Head of caudate nucleus (tissue), 42 donors: ENCODE results near the gene RPS6KA2.

Experiments
- DNase-seq, 42 donors: peaks; one replicate each; pipeline versions ENCODE4 v3.0.0 to v3.0.0-alpha.2; 2020 to 2021; ENCODE audit warnings: mixed read lengths in 7 of 42
- intact Hi-C: fragments of 100-400 bp; cut with DNase I; formaldehyde crosslinking; loops from one replicate; pipeline ENCODE4 v1.15.0; 2022

Gene RPS6KA2

DNA sequence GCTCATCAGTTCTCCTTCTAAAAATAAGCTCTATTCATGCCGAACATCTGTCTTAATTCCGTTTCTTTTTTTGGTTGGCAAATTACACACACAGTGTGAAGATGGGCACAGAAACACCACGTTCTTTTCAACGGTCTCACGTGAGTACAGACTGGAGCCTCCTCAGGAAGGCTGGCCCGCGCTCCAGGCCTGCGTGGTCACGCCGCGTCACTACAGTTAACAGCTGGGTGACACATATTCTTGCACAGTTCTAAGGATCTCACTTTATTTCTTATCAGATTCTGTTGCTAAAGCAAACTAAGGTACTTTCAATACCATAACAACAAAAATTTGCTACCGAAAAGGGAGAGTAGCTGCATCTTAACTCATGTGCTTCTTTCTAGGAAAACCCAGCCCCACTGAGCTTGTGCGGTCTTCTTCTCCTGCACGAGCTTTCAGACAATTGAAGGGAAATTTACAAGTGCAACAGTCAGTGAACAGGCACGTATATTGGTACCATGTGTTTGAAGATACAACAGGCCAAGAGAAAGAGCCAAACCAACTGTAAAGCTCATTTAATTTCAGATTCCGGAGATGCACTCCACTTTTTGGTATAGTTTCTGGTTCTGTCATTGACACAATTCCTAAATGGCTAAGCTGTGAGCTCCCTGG lies 188.7 kb downstream of the RPS6KA2 start:
- intact Hi-C loops: no loop called here
- no peak for DNase-seq

- DNase-seq: no peak
- intact Hi-C loops: no loop called here
These were observed 189.4 kb downstream of the RPS6KA2 start for GRCh38 chr6:166437661-166438060.

GRCh38 chr6:166436195-166437139 lies 190.6 kb downstream of the RPS6KA2 start:
- DNase-seq: peak in 1 of 42 donors; percentile 4
- intact Hi-C loops: no loop called here

- no peak for DNase-seq
- intact Hi-C loops: no loop called here
These were observed 191.5 kb downstream of the RPS6KA2 start for GRCh38 chr6:166435574-166435973.

- intact Hi-C loops: no loop called here
- DNase-seq: no peak
These were observed 192.7 kb downstream of the RPS6KA2 start for GRCh38 chr6:166434336-166434735.

- intact Hi-C loops: no loop called here
- no peak for DNase-seq
These were observed 194.0 kb downstream of the RPS6KA2 start for GRCh38 chr6:166433096-166433495.

- DNase-seq: peak in 1 of 42 donors; percentile 5
These were observed 196.8 kb downstream of the RPS6KA2 start for GRCh38 chr6:166430269-166430668.

GRCh38 chr6:166424431-166424830 lies 202.6 kb downstream of the RPS6KA2 start:
- intact Hi-C loops: no loop called here
- DNase-seq: peak in 6 of 42 donors; percentile 20 to 49 (median 31)

More at GRCh38 chr6:166430269-166430668, 196.8 kb downstream of the RPS6KA2 start:
- intact Hi-C loops: no loop called here

- peak in 35 of 42 donors; percentile 22 to 87 (median 58) for DNase-seq
- intact Hi-C loops: no loop called here
These were observed 203.3 kb downstream of the RPS6KA2 start for GRCh38 chr6:166423781-166424180.

GRCh38 chr6:166423051-166423745 lies 203.9 kb downstream of the RPS6KA2 start:
- DNase-seq: peak in 6 of 42 donors; percentile 14 to 51 (median 34)
- intact Hi-C loops: no loop called here

DNA sequence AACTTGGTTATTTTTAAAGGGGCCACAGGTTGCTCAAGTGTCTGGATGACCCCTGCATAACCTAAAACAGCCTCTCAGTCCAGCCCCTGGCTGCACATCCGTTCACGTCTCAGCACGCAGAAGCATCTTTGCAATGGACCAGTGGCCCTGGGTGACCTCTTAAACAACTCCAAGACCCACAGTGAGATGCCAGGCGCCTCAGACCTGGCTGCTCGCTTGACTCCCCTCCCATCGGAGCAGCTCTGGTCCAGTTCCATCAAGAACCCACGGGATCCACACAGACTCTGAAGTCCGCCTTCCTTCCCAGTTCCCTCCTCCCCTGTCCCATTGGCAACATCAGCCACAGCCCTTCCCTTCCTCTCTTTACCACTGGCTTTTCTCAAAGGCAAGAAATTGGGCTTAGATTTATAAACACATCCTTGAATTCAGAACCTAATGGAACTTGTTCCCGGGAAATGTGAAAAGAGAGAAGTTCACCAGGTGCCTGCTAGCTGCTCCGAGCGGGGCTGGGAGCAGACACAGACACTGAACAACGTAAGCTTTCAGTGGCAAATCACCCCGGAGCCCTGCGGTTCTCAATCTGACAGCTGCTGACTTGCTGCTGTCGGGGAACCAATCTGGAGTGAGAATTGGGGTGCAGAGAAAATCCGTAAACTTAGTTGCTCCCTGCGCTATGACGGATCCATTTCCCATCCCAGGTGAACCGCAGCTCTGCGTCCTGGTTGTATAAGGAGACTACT lies 204.7 kb downstream of the RPS6KA2 start:
- intact Hi-C loops: no loop called here
- peak in 8 of 42 donors; percentile 31 to 66 (median 39) for DNase-seq

DNA sequence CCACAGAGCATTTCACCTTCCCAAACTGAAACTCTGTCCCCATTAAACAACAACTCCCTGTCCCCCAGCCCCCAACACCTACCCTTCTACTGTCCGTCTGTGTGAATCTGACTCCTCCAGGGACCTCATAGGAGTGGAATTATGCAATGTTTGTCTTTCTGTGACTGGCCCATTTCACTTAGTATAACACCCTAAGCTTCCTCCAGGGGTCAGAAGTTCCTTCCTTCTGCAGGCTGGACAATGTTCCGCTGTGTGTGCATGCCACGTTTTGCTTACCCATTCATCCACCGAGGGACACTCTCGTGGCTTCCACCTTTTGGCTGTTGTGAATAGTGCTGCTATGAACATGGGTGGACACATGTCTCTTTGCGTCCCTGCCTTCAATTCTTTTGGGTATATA lies 206.7 kb downstream of the RPS6KA2 start:
- DNase-seq: peak in 17 of 42 donors; percentile 35 to 76 (median 57)
- intact Hi-C loops: no loop called here

GRCh38 chr6:166419717-166420116 lies 207.3 kb downstream of the RPS6KA2 start:
- intact Hi-C loops: no loop called here
- DNase-seq: peak in 1 of 42 donors; percentile 27

GRCh38 chr6:166419286-166419685 lies 207.8 kb downstream of the RPS6KA2 start:
- intact Hi-C loops: no loop called here
- DNase-seq: peak in 1 of 42 donors; percentile 9

DNA sequence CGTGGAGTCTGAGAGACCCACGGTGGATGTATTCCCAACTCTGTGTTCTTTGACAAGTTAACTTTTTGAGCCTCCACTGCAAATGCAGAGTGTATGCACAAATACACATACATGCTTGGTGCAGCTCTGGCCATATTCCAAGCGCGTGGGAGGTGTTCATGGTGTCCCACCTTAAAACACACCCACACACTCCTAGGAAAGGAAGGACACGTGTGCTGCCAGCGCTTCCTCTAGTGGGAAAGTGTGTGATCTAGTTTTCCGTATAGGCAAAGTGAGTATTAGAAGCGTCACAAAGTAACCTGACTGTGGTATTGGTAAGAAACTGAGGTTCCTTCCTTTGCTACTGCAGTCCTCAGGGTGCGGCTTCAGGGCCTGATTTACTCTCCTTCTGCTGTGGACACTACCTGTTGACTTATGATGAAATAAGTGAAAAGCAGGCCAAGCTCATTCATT lies 208.3 kb downstream of the RPS6KA2 start:
- DNase-seq: peak in 32 of 42 donors; percentile 23 to 82 (median 62)
- intact Hi-C loops: no loop called here

GRCh38 chr6:166417285-166417691 lies 209.8 kb downstream of the RPS6KA2 start:
- intact Hi-C loops: no loop called here
- peak in 1 of 42 donors; percentile 24 for DNase-seq

- intact Hi-C loops: no loop called here
- DNase-seq: peak in 1 of 42 donors; percentile 13
These were observed 211.2 kb downstream of the RPS6KA2 start for GRCh38 chr6:166415833-166416347.

- DNase-seq: peak in 1 of 42 donors; percentile 7
- intact Hi-C loops: no loop called here
These were observed 211.7 kb downstream of the RPS6KA2 start for GRCh38 chr6:166415306-166415705.
